BJ (cell line): ENCODE measurements around the gene NHSL2. TPM values are rescaled to one million over a fixed set of nuclear protein-coding genes. Genes with fewer than 3 reads are reported as not detected.
A peak's percentile ranks its signal among the peaks of the same experiment; 100 is the strongest.

Source experiments
- CTCF ChIA-PET: fragments of 350-600 bp; formaldehyde crosslinking; extraction: SDS; loops from one replicate; lab custom pipeline; 2021; ENCODE audit warnings: antibody characterized with exemption, inconsistent platforms; lab: Yijun Ruan, JAX
- POLR2A ChIA-PET: fragments of 300-600 bp; sonication (Branson Sonifier 250); formaldehyde crosslinking; extraction: SDS; loops from one replicate; lab custom pipeline; 2021; ENCODE audit warnings: antibody characterized with exemption; lab: Charles Lee
- DNase-seq: peaks from one replicate; pipeline ENCODE4 v3.0.0-alpha.2; 2011; ENCODE audit warnings: low read depth
- H3K27me3 ChIP-seq: 2 replicates; pipeline ENCODE4 v1.6.0; 2011; ENCODE audit warnings: low read length; ENCODE audit not compliant: control insufficient read depth, insufficient read depth
- H3K36me3 ChIP-seq: 2 replicates; pipeline ENCODE4 v1.5.1; 2011; ENCODE audit warnings: low read length; ENCODE audit not compliant: control insufficient read depth, insufficient read depth
- H3K4me3 ChIP-seq: 2 replicates; pipeline ENCODE4 v1.5.1; 2011; ENCODE audit warnings: low read depth, mild to moderate bottlenecking, control low read depth, low read length
- polyA plus RNA-seq: library from polyadenylated mRNA; depleted of rRNA; stranded (reverse); fragments of >200 nt; gene quantifications from 2 replicates; pipeline ENCODE4 v1.2.3, GENCODE V29; 2011
- TF ChIP-seq, protein P1 (sequence below): IDR thresholded peaks from 2 replicates; pipeline ENCODE4 v1.5.1; 2011; ENCODE audit warnings: low read depth, mild to moderate bottlenecking, control low read depth, inconsistent platforms, low read length, moderate library complexity; ENCODE audit not compliant: insufficient read depth

Gene NHSL2
- polyA plus RNA-seq, 1 experiment = 7.9 TPM

DNA sequence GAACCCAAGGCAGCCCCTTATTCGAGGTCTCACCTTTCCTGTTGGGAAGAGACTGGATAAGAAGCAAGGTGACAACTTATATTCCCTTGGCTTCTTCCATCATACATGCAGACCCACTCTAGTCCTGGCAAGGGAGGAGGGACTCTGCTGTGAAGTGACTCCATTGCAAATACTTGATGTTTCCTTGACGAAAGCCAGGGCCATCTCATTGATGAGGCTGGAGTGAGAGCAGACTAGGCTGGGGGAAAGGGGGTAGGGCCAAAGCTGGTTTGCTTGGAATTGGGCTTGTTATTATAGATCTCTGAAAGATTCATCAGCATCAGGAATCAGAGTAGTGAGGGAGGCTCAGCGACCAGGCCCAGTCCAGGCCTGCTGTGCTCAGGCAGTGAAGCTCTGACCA is 2.3 kb upstream of the NHSL2 start:
- H3K27me3 ChIP-seq = peaks cover 2% of the 10 kb centered on the region; the same call in 1 of the 2 replicates
- no peak overlapping the region for H3K4me3 ChIP-seq
- TF ChIP-seq, protein P1, sequence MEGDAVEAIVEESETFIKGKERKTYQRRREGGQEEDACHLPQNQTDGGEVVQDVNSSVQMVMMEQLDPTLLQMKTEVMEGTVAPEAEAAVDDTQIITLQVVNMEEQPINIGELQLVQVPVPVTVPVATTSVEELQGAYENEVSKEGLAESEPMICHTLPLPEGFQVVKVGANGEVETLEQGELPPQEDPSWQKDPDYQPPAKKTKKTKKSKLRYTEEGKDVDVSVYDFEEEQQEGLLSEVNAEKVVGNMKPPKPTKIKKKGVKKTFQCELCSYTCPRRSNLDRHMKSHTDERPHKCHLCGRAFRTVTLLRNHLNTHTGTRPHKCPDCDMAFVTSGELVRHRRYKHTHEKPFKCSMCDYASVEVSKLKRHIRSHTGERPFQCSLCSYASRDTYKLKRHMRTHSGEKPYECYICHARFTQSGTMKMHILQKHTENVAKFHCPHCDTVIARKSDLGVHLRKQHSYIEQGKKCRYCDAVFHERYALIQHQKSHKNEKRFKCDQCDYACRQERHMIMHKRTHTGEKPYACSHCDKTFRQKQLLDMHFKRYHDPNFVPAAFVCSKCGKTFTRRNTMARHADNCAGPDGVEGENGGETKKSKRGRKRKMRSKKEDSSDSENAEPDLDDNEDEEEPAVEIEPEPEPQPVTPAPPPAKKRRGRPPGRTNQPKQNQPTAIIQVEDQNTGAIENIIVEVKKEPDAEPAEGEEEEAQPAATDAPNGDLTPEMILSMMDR = no peak
- no peaks in the 10 kb centered on the region for H3K36me3 ChIP-seq
- ChIA-PET CTCF (interaction anchor here (1.2 kb wide), 1 partner anchor 110 kb away, joined by 3 read pairs; no protein-coding TSS in a partner anchor), POLR2A (no interaction called here)
- no peak for DNase-seq

DNA sequence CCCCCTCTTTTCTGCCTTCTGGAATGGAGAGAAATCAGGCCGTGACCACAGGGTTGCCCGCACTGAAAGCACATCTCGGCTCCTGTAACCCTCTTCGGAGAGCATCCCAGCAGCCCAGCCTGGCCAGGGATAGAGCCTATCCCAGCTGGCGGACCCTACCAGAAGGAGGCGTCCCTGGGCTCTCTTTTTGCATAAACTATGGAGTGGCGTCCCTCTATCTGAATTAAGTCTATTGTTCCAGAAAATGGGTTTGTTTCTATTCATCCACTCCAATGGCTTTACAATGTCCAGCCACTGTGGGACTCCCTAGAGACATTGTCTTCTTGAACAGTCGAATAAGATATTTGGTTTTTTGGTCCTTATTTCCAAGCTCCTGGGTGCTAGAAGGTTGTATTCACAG is 689 bp upstream of the NHSL2 start:
- TF ChIP-seq, protein P1 = peak; percentile 46
- peaks cover 2% of the 10 kb centered on the region; the same call in 1 of the 2 replicates for H3K27me3 ChIP-seq
- no peak for DNase-seq
- H3K36me3 ChIP-seq = no peaks in the 10 kb centered on the region
- ChIA-PET POLR2A (no interaction called here), CTCF (interaction anchor here (0.7 to 2.0 kb wide), 4 partner anchors 89 to 211 kb away, joined by 3 to 8 read pairs (median 4); no protein-coding TSS in a partner anchor)
- H3K4me3 ChIP-seq = no peak overlapping the region; the same call in 1 of the 2 replicates

DNA sequence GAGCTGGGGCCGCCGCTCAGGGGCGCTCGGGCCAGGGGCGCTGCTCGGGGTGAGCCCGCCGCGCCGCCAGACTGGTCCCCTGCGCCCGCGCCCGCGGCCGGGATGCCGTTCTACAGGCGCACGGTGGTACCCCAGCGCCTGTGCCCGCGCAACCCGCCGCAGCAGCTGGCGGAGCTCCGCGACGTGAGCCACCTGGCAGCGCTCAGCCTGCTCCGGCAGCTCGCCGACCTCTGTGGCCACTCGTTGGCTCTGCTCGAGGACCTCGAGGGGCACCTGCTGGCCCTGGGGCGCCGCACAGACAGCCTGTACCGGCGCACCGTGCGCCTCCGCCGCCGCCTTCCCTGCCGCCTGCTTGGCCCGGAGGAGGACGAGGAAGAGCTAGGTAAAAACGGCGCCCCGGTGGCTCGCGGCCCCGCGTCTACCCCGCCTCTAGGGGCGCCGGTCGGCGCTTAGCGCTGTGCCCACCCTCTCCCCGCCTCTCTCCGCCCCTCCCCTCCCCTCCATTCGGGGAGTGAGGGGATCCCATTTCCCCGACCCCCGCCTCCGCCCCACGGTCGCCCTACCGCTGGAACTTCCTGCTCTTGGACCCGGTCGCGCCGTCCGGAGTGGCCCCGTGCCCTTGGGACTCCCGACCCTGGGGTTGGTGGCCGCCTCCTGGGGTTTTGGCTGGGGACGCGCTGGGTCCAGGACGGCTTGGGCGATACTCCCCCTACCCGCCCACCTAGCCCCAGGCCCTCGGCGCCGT is 513 bp downstream of the NHSL2 start:
- peak overlapping the region; percentile 38 for H3K4me3 ChIP-seq
- no peaks in the 10 kb centered on the region for H3K36me3 ChIP-seq
- POLR2A ChIA-PET = no interaction called here
- TF ChIP-seq, protein P1 = peak; percentile 37
- peaks cover 2% of the 10 kb centered on the region; the same call in 1 of the 2 replicates for H3K27me3 ChIP-seq
- DNase-seq = no peak
- CTCF ChIA-PET = interaction anchor here (0.6 to 2.0 kb wide), 4 partner anchors 56 to 109 kb away, joined by 3 to 8 read pairs (median 3); no protein-coding TSS in a partner anchor

DNA sequence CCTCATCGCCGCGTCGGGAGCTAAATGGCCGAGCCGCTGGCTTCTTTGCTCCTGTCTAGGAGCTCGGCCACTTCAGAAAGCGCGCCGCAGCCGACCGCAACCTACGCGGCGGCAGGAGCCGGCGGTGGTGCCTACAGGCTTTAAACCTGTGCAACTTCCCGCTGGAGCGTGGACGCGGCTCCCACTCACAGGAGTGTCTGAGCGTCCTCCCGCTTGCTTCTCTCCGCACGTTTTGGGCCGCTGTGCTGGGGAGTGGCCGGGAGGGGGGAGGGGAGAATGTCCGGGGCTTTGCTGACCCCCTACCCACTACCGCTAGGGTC is 1.0 kb downstream of the NHSL2 start:
- TF ChIP-seq, protein P1 = no peak
- POLR2A ChIA-PET = no interaction called here
- H3K4me3 ChIP-seq = peak overlapping the region; percentile 38

DNA sequence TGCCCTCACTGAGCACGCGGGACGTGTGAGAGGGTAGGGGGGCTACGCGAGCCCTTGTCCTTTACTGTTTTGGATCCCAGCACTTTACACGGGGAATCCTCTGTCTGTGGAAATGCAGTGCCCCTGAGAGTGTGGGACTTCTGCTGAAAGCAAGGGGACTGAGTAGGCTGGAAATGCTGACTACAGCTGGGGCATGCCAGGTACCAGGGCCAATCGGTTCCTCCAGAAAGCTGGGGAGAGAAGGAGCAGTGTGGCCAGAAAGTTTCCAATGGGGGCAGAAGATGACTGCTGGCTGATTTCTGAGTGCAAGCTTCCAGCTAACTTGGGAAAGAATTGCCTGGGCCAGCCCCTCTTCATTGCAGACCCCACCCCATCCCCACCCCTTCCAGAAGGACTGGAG is 1.5 kb downstream of the NHSL2 start:
- no peak for DNase-seq
- ChIA-PET CTCF (no interaction called here), POLR2A (no interaction called here)
- Histone ChIP-seq H3K27me3 (peaks cover 2% of the 10 kb centered on the region; the same call in 1 of the 2 replicates), H3K36me3 (no peaks in the 10 kb centered on the region), H3K4me3 (no peak overlapping the region)
- TF ChIP-seq, protein P1 = no peak

More for the DNA sequence above, 1.0 kb downstream of the NHSL2 start:
- CTCF ChIA-PET = interaction anchor here (0.6 to 1.0 kb wide), 2 partner anchors 55 to 106 kb away, joined by 3 read pairs; no protein-coding TSS in a partner anchor
- no peaks in the 10 kb centered on the region for H3K36me3 ChIP-seq
- H3K27me3 ChIP-seq = peaks cover 2% of the 10 kb centered on the region; the same call in 1 of the 2 replicates
- no peak for DNase-seq
